Lung (tissue), 12 donors: Measurements from ENCODE around the gene PIP5K1C. TPM values are rescaled to one million over a fixed set of nuclear protein-coding genes. Genes with fewer than 3 reads are reported as not detected.

Source experiments
- ATAC-seq: fragments of 200-7000 bp; cut with Tn5 transposase; one replicate; pipeline ENCODE4 v1.9.1; 2020; ENCODE audit warnings: moderate number of reproducible peaks; ENCODE audit not compliant: insufficient read depth, low FRiP score
- DNase-seq, 3 donors: peaks; one replicate each; pipeline ENCODE4 v3.0.0-alpha.2; 2013 to 2017
- H3K27ac ChIP-seq, 2 donors: one replicate each; pipeline ENCODE4 v1.5.1; 2013; ENCODE audit warnings: mild to moderate bottlenecking in 2 of 2, moderate library complexity in 2 of 2, control low read depth in 1 of 2, inconsistent platforms in 1 of 2, low read depth in 1 of 2, low read length in 1 of 2
- H3K27me3 ChIP-seq, 3 donors: one replicate each; pipeline ENCODE4 v1.5.1; 2013; ENCODE audit warnings: low read length in 2 of 3; ENCODE audit not compliant: control insufficient read depth in 3 of 3, insufficient read depth in 3 of 3
- H3K36me3 ChIP-seq, 4 donors: one replicate each; pipeline ENCODE4 v1.5.1; 2013; ENCODE audit warnings: low read length in 4 of 4, mild to moderate bottlenecking in 1 of 4, moderate library complexity in 1 of 4; ENCODE audit not compliant: control insufficient read depth in 4 of 4, insufficient read depth in 4 of 4
- H3K4me1 ChIP-seq, 5 donors: one replicate each; pipeline ENCODE4 v1.5.1; 2013; ENCODE audit warnings: low read length in 5 of 5, mild to moderate bottlenecking in 2 of 5, moderate library complexity in 1 of 5; ENCODE audit not compliant: control insufficient read depth in 5 of 5, insufficient read depth in 5 of 5
- H3K4me3 ChIP-seq: one replicate; pipeline ENCODE4 v1.5.1; 2013; ENCODE audit warnings: mild to moderate bottlenecking, control low read depth, moderate library complexity
- H3K9ac ChIP-seq, 2 donors: one replicate each; pipeline ENCODE4 v1.5.1; 2013; ENCODE audit warnings: low read length in 2 of 2, control low read depth in 1 of 2; ENCODE audit not compliant: insufficient read depth in 1 of 2
- H3K9me3 ChIP-seq, 4 donors: one replicate each; pipeline ENCODE4 v1.5.1; 2013; ENCODE audit warnings: low read length in 3 of 4, mild to moderate bottlenecking in 1 of 4, moderate library complexity in 1 of 4; ENCODE audit not compliant: control insufficient read depth in 4 of 4, insufficient read depth in 3 of 4
- WGBS, 2 donors: extraction: QIAGEN DNeasy Blood & Tissue Kit; methylation state at CpG; one replicate each; pipeline ENCODE4 v1.1.7; 2013; 5-methylcytosine and 5-hydroxymethylcytosine counted together
- polyA plus RNA-seq, 2 donors: library from polyadenylated mRNA; stranded (reverse); fragments of 200-250 nt; gene quantifications; one replicate each; pipeline ENCODE4 v1.2.1, GENCODE V29; 2013
- total RNA-seq, 2 donors: library from RNA; depleted of rRNA in 1 of 2; stranded (reverse); fragments of >200 nt in 1 of 2; gene quantifications; one replicate each; pipeline ENCODE4 v1.2.1, GENCODE V29; 2014 to 2021
- TF ChIP-seq, protein P1 (sequence below): IDR thresholded peaks from 2 replicates; pipeline ENCODE4 v1.5.1; 2012; ENCODE audit warnings: mild to moderate bottlenecking; ENCODE audit errors: control extremely low read depth, extremely low read depth
- donor health status: control.
- donor health status: control.
- donor health status: Bipolar disorder and iron deficiency.
- donor health status: healthy.
- donor health status: DM: yes; HTN: yes; CAD: no.

The PIP5K1C gene
- total and polyA plus RNA-seq, 4 donors = 16.3 to 39.4 (median 20.5) TPM

DNA sequence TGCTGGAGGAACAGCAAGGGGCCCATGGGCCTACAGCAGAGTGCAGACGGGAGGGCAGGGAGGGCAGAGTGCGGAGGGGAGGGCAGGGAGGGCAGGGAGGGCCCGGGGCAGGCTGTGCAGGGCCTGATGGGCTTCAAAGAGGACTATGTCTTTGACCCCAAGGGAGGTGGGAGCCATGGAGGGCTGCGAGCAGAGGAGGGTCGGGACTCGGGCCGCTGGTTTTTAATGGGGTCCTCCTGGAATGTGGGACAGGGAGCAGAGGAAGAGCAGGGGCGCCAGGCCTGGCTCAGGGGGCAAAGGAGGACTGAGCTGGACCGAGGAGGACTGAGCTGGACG lies 3.6 kb downstream of the PIP5K1C start:
- H3K9me3 ChIP-seq = no peaks in the 10 kb centered on the region
- WGBS, 2 donors = 93 to 96% methylated on average over 9 to 10 of the region's 10 CpGs
- peaks cover 0 to 7% (median 0%) of the 10 kb centered on the region in 4 donors for H3K36me3 ChIP-seq
- H3K4me3 ChIP-seq = no peak overlapping the region
- H3K4me1 ChIP-seq = peaks cover 0 to 10% (median 0%) of the 10 kb centered on the region in 5 donors
- H3K27ac ChIP-seq = no peak overlapping the region
- DNase-seq (no peak), ATAC-seq (no peak)
- no peaks in the 10 kb centered on the region for H3K27me3 ChIP-seq
- TF ChIP-seq, protein P1, sequence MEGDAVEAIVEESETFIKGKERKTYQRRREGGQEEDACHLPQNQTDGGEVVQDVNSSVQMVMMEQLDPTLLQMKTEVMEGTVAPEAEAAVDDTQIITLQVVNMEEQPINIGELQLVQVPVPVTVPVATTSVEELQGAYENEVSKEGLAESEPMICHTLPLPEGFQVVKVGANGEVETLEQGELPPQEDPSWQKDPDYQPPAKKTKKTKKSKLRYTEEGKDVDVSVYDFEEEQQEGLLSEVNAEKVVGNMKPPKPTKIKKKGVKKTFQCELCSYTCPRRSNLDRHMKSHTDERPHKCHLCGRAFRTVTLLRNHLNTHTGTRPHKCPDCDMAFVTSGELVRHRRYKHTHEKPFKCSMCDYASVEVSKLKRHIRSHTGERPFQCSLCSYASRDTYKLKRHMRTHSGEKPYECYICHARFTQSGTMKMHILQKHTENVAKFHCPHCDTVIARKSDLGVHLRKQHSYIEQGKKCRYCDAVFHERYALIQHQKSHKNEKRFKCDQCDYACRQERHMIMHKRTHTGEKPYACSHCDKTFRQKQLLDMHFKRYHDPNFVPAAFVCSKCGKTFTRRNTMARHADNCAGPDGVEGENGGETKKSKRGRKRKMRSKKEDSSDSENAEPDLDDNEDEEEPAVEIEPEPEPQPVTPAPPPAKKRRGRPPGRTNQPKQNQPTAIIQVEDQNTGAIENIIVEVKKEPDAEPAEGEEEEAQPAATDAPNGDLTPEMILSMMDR = no peak
- H3K9ac ChIP-seq = no peak overlapping the region

GRCh38 chr19:3695986-3696659 lies 4.1 kb downstream of the PIP5K1C start:
- DNase-seq = no peak

DNA sequence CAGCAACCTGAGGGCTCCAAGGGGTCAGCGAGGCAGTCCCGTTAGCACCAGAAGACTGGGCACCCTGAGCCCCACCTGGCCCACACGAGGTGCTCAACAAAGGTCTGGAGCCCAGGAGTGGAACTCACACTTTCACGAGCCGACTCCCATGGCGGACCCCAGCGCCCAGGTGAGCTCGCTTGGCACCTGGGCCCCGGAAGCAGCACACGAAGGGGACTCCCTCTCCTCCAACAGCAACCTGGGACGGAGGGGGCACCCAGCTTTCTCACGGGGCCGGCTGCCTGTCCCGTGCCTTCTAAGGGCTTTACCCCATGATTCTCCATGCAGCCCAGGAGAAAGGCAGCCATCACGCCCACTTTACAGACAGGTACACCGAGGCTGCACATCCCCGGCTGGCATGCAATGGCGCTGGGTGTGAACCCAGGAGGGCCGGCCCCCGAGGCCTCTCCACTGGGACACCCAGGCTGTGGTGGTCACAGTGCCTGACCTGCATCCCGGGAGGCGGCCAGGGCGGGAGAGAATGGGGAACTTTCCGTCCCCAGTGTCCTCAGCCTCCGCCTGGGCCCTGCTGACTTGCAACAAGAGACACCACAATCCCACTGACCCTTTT lies 5.0 kb downstream of the PIP5K1C start:
- H3K27me3 ChIP-seq = no peaks in the 10 kb centered on the region
- H3K4me1 ChIP-seq = peaks cover 0 to 10% (median 0%) of the 10 kb centered on the region in 5 donors
- TF ChIP-seq, protein P1 = no peak
- peaks cover 0 to 10% (median 3%) of the 10 kb centered on the region in 4 donors for H3K36me3 ChIP-seq
- H3K9me3 ChIP-seq = peaks cover 0 to 3% (median 0%) of the 10 kb centered on the region in 4 donors
- H3K4me3 ChIP-seq = no peak overlapping the region
- H3K27ac ChIP-seq = no peak overlapping the region
- ATAC-seq (no peak), DNase-seq (no peak)
- 95 to 96% methylated on average over 25 of the region's 25 CpGs for WGBS, 2 donors
- H3K9ac ChIP-seq = no peak overlapping the region

More at GRCh38 chr19:3695986-3696659, 4.1 kb downstream of the PIP5K1C start:
- Histone ChIP-seq H3K27ac (no peak overlapping the region), H3K4me3 (no peak overlapping the region), H3K4me1 (peaks cover 0 to 10% (median 0%) of the 10 kb centered on the region in 5 donors), H3K9ac (no peak overlapping the region), H3K27me3 (no peaks in the 10 kb centered on the region), H3K9me3 (no peaks in the 10 kb centered on the region), H3K36me3 (peaks cover 0 to 7% (median under 1%) of the 10 kb centered on the region in 4 donors)
- no peak for ATAC-seq
- TF ChIP-seq, protein P1 = no peak
- 84 to 89% methylated on average over 22 to 23 of the region's 23 CpGs for WGBS, 2 donors
